ENCODE measurements around the gene PIK3AP1. TPM values are rescaled to one million over a fixed set of nuclear protein-coding genes. Genes with fewer than 3 reads are reported as not detected.

The PIK3AP1 gene
- total and polyA plus RNA-seq, 2 of the 4 experiments (the other 2 are of a cell fraction) = under 0.01 to 0.14 TPM

GRCh38 chr10:96650958-96651357 lies 69.4 kb downstream of the PIK3AP1 start:
- H2AK9ac ChIP-seq (replicated peaks; ENCODE audit: low read depth, low read length, poor library complexity) = no peak overlapping the region
- no peak overlapping the region for H2BK120ac ChIP-seq (ENCODE audit: low read depth, low read length)
- no peak overlapping the region for H2AK5ac ChIP-seq (ENCODE audit: low read depth, low read length)
- no peaks in the 10 kb centered on the region for H3K4me1 ChIP-seq (ENCODE audit: control insufficient read depth, insufficient read depth, low read length)
- H3K36me3 ChIP-seq (ENCODE audit: control insufficient read depth, insufficient read depth, low read length) = no peaks in the 10 kb centered on the region
- H4K5ac ChIP-seq (ENCODE audit: low read depth, low read length) = no peak overlapping the region
- H2BK20ac ChIP-seq (ENCODE audit: low read depth, low read length) = no peak overlapping the region
- no CpG with 5 or more reads among the region's 7 CpGs for WGBS, 2 experiments (ENCODE audit: extremely low coverage in 2 of 2, insufficient read length in 1 of 2)
- H2AFZ ChIP-seq (replicated peaks; ENCODE audit: low read length, poor library complexity) = no peak overlapping the region
- no TSS peak for BruUV-seq (replicated peaks)
- intact Hi-C loops (cut with micrococcal nuclease) (no loop called here), dilution Hi-C loops (cut with HindIII; ENCODE audit: low sequenced_read_pairs, unreplicated experiment) (no loop called here), in situ Hi-C loops (cut with MboI; ENCODE audit: low sequenced_read_pairs) (no loop called here)
- H3K9me3 ChIP-seq (ENCODE audit: control insufficient read depth, insufficient read depth, low read length) = no peaks in the 10 kb centered on the region
- H3K18ac ChIP-seq (ENCODE audit: low read depth, low read length) = no peak overlapping the region
- H3K27ac ChIP-seq (ENCODE audit: insufficient read depth, low read length) = no peak overlapping the region
- H3K23ac ChIP-seq (ENCODE audit: low read depth, low read length) = no peak overlapping the region
- H3K9me1 ChIP-seq (ENCODE audit: insufficient read depth, low read length) = no peaks in the 10 kb centered on the region
- H3K4me3 ChIP-seq (ENCODE audit: insufficient read depth, low read depth, low read length) = no peak overlapping the region
- ATAC-seq (ENCODE audit: low read depth) (no peak), DNase-seq (no peak)
- H4K20me1 ChIP-seq (ENCODE audit: insufficient read depth, low read length) = no peaks in the 10 kb centered on the region
- H4K91ac ChIP-seq (ENCODE audit: insufficient read depth, low read depth, low read length) = no peak overlapping the region
- no peak overlapping the region for H2BK5ac ChIP-seq (ENCODE audit: low read depth, low read length, poor library complexity, severe bottlenecking)
- TF ChIP-seq FOS (IDR thresholded peaks at IDR 0.05; ENCODE audit: low read depth, low read length) (no peak), MAZ (IDR thresholded peaks at IDR 0.05; ENCODE audit: borderline replicate concordance, low read depth, low read length) (no peak), POLR2A (IDR thresholded peaks at IDR 0.05; ENCODE audit: low read depth, low read length) (no peak), CHD1 (IDR thresholded peaks at IDR 0.05; ENCODE audit: low read depth, low read length) (no peak), RFX5 (IDR thresholded peaks at IDR 0.05; ENCODE audit: low read depth, low read length) (no peak), CEBPB (IDR thresholded peaks at IDR 0.05; ENCODE audit: low read depth, low read length) (no peak), RCOR1 (IDR thresholded peaks at IDR 0.05; ENCODE audit: insufficient replicate concordance, low read length) (no peak), ELK1 (IDR thresholded peaks at IDR 0.05; ENCODE audit: borderline replicate concordance, low read depth, low read length) (no peak), MAFK (IDR thresholded peaks at IDR 0.05; ENCODE audit: low read depth, low read length) (no peak), CTCF (conservative IDR thresholded peaks at IDR 0.05; ENCODE audit: low read depth, low read length) (no peak), RAD21 (IDR thresholded peaks at IDR 0.05; ENCODE audit: low read length) (no peak)
- TF ChIP-seq, protein P1, sequence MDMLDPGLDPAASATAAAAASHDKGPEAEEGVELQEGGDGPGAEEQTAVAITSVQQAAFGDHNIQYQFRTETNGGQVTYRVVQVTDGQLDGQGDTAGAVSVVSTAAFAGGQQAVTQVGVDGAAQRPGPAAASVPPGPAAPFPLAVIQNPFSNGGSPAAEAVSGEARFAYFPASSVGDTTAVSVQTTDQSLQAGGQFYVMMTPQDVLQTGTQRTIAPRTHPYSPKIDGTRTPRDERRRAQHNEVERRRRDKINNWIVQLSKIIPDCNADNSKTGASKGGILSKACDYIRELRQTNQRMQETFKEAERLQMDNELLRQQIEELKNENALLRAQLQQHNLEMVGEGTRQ (IDR thresholded peaks at IDR 0.05; ENCODE audit: low read depth, low read length) = no peak
- CTCF ChIA-PET = no interaction called here
- H3K27me3 ChIP-seq (ENCODE audit: control insufficient read depth, insufficient read depth, low read length) = peaks cover 27% of the 10 kb centered on the region
- no peak overlapping the region for H3K4ac ChIP-seq (ENCODE audit: low read depth, low read length)
- no peak overlapping the region for H2BK15ac ChIP-seq (ENCODE audit: low read depth, low read length)
- no peak overlapping the region for H3K14ac ChIP-seq (replicated peaks; ENCODE audit: low read depth, low read length)
- no peak overlapping the region for H3K9ac ChIP-seq (ENCODE audit: low read depth, low read length)
- no peak overlapping the region for H4K8ac ChIP-seq (ENCODE audit: low read depth in 2 of 2, low read length in 2 of 2)
- no peak overlapping the region for H3K56ac ChIP-seq (ENCODE audit: extremely low read depth, insufficient read depth, low read length)
- no peaks in the 10 kb centered on the region for H3K79me1 ChIP-seq (ENCODE audit: low read depth in 1 of 2, low read length in 2 of 2)
- POLR2A ChIA-PET (ENCODE audit: unreplicated experiment) = no interaction called here
- H3K4me2 ChIP-seq (ENCODE audit: low read depth, low read length) = no peak overlapping the region
